Uterus (tissue), 4 donors: ENCODE data around the gene ARPIN. TPM values are rescaled to one million over a fixed set of nuclear protein-coding genes. Genes with fewer than 3 reads are reported as not detected.
"Not testable (repeated sequence)": the region's sequence is repeated elsewhere in the genome, so short reads cannot be mapped to it uniquely, and the experiment has no call there.

ENCODE experiments used
- DNase-seq, 2 donors: peaks; one replicate each; pipeline ENCODE4 v3.0.0-alpha.2; 2019 to 2020
- H3K27ac ChIP-seq, 2 donors: fragments of 200-600 bp; sonication (generic); 1 replicate in 1 of 2; 2 replicates in 1 of 2; pipeline ENCODE4 v1.5.1; 2016 to 2018
- H3K27me3 ChIP-seq, 2 donors: fragments of 200-600 bp; sonication (generic); one replicate each; pipeline ENCODE4 v1.5.1; 2018 to 2019; ENCODE audit warnings: control low read depth in 1 of 2
- H3K36me3 ChIP-seq, 2 donors: fragments of 200-600 bp; sonication (generic); one replicate each; pipeline ENCODE4 v1.5.1; 2019; ENCODE audit warnings: control low read depth in 1 of 2
- H3K4me1 ChIP-seq, 2 donors: fragments of 200-600 bp; sonication (generic); one replicate each; pipeline ENCODE4 v1.5.1; 2018 to 2019; ENCODE audit warnings: control low read depth in 1 of 2
- H3K4me3 ChIP-seq, 2 donors: fragments of 200-600 bp; sonication (generic); 1 replicate in 1 of 2; 2 replicates in 1 of 2; pipeline ENCODE4 v1.5.1; 2018 to 2019; ENCODE audit warnings: mild to moderate bottlenecking in 1 of 2
- H3K9me3 ChIP-seq, 2 donors: fragments of 200-600 bp; sonication (generic); one replicate each; pipeline ENCODE4 v1.5.1; 2019; ENCODE audit warnings: control low read depth in 1 of 2
- POLR2A ChIP-seq, 2 donors: fragments of 450-650 bp; IDR thresholded peaks; one replicate each; pipeline ENCODE4 v1.6.1; 2016; ENCODE audit warnings: antibody characterized with exemption in 2 of 2, mild to moderate bottlenecking in 1 of 2, moderate library complexity in 1 of 2
- intact Hi-C: fragments of 100-400 bp; cut with DNase I; formaldehyde crosslinking; loops from one replicate; pipeline ENCODE4 v1.15.1; 2023; ENCODE audit warnings: low total_unique reads
- total RNA-seq, 4 donors: library from RNA; depleted of rRNA in 3 of 4; stranded (reverse); fragments of >200 nt in 3 of 4; gene quantifications; one replicate each; pipeline versions ENCODE4 v1.1.0 to v1.2.4, GENCODE V29; 2014 to 2023
- TF ChIP-seq, protein P1 (sequence below), 4 experiments: fragments of 200-600 bp in 2 of 4; fragments of 450-650 bp in 2 of 4; sonication (generic) in 2 of 4; IDR thresholded peaks; one replicate each; pipeline ENCODE4 v1.5.1; 2016 to 2019; ENCODE audit warnings: antibody characterized with exemption in 4 of 4, mild to moderate bottlenecking in 2 of 4, moderate library complexity in 1 of 4
- donor health status: DM: yes; HTN: yes; CAD: no.

Gene ARPIN
- total RNA-seq, 4 donors from 2014 or later: 8.2 to 32.8 (median 20.7) TPM

DNA sequence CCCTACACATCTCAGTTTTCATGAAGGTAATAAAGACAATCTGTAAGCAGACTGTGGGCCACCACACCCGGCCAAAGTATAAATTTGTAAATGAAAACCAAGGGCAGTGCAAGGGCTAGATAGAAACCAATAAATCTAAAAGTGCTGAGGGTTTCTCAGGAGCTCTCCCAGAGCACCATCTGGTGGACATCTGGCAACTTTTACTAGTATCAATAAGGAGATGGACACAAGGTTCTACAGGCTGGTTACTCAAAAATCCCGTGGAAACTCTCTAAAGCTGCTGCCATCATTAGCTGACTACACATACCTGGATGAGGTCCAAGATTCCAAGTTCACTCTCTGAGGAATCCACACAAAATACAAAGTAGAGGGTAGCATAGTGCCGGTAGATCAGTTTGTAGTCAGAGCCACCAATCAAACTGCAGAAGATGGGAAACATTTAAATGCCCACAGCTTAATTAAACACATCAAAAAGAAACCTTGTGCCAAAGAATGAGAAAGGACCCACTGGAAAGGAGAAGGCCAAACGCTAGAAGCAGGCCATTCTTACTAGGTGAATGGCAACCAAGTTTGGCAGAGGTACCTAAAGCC lies 24.4 kb downstream of the ARPIN start:
- no peak for TF ChIP-seq POLR2A (IDR thresholded peaks at IDR 0.05)
- TF ChIP-seq, protein P1, sequence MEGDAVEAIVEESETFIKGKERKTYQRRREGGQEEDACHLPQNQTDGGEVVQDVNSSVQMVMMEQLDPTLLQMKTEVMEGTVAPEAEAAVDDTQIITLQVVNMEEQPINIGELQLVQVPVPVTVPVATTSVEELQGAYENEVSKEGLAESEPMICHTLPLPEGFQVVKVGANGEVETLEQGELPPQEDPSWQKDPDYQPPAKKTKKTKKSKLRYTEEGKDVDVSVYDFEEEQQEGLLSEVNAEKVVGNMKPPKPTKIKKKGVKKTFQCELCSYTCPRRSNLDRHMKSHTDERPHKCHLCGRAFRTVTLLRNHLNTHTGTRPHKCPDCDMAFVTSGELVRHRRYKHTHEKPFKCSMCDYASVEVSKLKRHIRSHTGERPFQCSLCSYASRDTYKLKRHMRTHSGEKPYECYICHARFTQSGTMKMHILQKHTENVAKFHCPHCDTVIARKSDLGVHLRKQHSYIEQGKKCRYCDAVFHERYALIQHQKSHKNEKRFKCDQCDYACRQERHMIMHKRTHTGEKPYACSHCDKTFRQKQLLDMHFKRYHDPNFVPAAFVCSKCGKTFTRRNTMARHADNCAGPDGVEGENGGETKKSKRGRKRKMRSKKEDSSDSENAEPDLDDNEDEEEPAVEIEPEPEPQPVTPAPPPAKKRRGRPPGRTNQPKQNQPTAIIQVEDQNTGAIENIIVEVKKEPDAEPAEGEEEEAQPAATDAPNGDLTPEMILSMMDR (IDR thresholded peaks at IDR 0.05): no peak
- Histone ChIP-seq H3K36me3 (no peaks in the 10 kb centered on the region), H3K27me3 (no peaks in the 10 kb centered on the region), H3K9me3 (no peaks in the 10 kb centered on the region), H3K27ac (no peak overlapping the region), H3K4me3 (no peak overlapping the region), H3K4me1 (peaks cover 0 to 8% of the 10 kb centered on the region in 2 donors)
- no peak for DNase-seq
- intact Hi-C loops: loop anchor here (10.0 kb wide), 1 partner anchor 584 kb away; no protein-coding TSS in a partner anchor

GRCh38 chr15:89885611-89886010 lies 27.1 kb downstream of the ARPIN start:
- no peak for DNase-seq
- no peaks in the 10 kb centered on the region for H3K36me3 ChIP-seq

DNA sequence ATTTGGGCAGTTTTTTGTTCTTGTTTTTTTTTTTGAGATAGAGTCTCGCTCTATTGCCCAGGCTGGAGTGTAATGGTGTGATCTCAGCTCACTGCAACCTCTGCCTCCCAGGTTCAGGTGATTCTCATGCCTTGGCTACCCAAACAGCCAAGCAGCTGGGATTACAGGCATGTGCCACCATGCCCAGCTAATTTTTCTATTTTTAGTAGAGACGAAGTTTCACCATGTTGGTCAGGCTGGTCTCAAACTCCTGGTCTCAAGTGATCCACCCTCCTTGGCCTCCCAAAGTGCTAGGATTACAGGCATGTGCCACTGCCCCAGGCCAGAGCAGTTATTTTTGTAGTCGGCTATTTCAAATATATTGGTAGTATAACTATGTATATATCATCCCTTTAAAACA lies 27.6 kb downstream of the ARPIN start:
- not testable (repeated sequence) for H3K4me1 ChIP-seq, H3K27ac ChIP-seq, H3K4me3 ChIP-seq, H3K27me3 ChIP-seq, H3K36me3 ChIP-seq, DNase-seq, H3K9me3 ChIP-seq
- intact Hi-C loops: loop anchor here (10.0 kb wide), 1 partner anchor 580 kb away; no protein-coding TSS in a partner anchor

More at GRCh38 chr15:89885611-89886010, 27.1 kb downstream of the ARPIN start:
- no peaks in the 10 kb centered on the region for H3K4me1 ChIP-seq
- H3K9me3 ChIP-seq: no peaks in the 10 kb centered on the region
- H3K4me3 ChIP-seq: no peak overlapping the region
- no peaks in the 10 kb centered on the region for H3K27me3 ChIP-seq
- no peak overlapping the region for H3K27ac ChIP-seq
- TF ChIP-seq, protein P1 (IDR thresholded peaks at IDR 0.05): no peak
- TF ChIP-seq POLR2A (IDR thresholded peaks at IDR 0.05): no peak
- intact Hi-C loops: loop anchor here (10.0 kb wide), 1 partner anchor 581 kb away; no protein-coding TSS in a partner anchor

- Histone ChIP-seq H3K27ac (no peak overlapping the region), H3K4me1 (no peaks in the 10 kb centered on the region), H3K27me3 (no peaks in the 10 kb centered on the region), H3K4me3 (no peak overlapping the region), H3K9me3 (no peaks in the 10 kb centered on the region), H3K36me3 (no peaks in the 10 kb centered on the region)
- DNase-seq: no peak
- TF ChIP-seq, protein P1 (IDR thresholded peaks at IDR 0.05): no peak
- TF ChIP-seq POLR2A (IDR thresholded peaks at IDR 0.05): no peak
- intact Hi-C loops: loop anchor here (10.0 kb wide), 1 partner anchor 579 kb away; no protein-coding TSS in a partner anchor
Measured at GRCh38 chr15:89883518-89883917, 29.2 kb downstream of the ARPIN start.

GRCh38 chr15:89880727-89881126 lies 32.0 kb downstream of the ARPIN start:
- intact Hi-C loops: loop anchor here (10.0 kb wide), 1 partner anchor 576 kb away; no protein-coding TSS in a partner anchor
- no peaks in the 10 kb centered on the region for H3K36me3 ChIP-seq
- TF ChIP-seq, protein P1 (IDR thresholded peaks at IDR 0.05): no peak
- no peak for TF ChIP-seq POLR2A (IDR thresholded peaks at IDR 0.05)

More at GRCh38 chr15:89880727-89881126, 32.0 kb downstream of the ARPIN start:
- no peaks in the 10 kb centered on the region for H3K27me3 ChIP-seq
- no peak overlapping the region for H3K27ac ChIP-seq
- DNase-seq: no peak
- H3K4me1 ChIP-seq: no peaks in the 10 kb centered on the region
- H3K9me3 ChIP-seq: no peaks in the 10 kb centered on the region
- no peak overlapping the region for H3K4me3 ChIP-seq
